ENCODE results near the gene GPRASP2. TPM values are rescaled to one million over a fixed set of nuclear protein-coding genes. Genes with fewer than 3 reads are reported as not detected.
"Not testable (repeated sequence)": the region's sequence is repeated elsewhere in the genome, so short reads cannot be mapped to it uniquely, and the experiment has no call there.

Gene GPRASP2
- polyA plus RNA-seq (2013, experiment 1 of 2; ENCODE audit: insufficient read length), result 9.3 TPM
- 10.4 TPM for polyA plus RNA-seq (2013, experiment 2 of 2; ENCODE audit: insufficient read length)

GRCh38 chrX:102712216-102712966 lies at the start of gene GPRASP2:
TSS of gene GPRASP2 (plus strand) at chrX:102712448. CDS start at chrX:102714870, 2,422 bp downstream.
- peak; percentile 34 for DNase-seq

DNA sequence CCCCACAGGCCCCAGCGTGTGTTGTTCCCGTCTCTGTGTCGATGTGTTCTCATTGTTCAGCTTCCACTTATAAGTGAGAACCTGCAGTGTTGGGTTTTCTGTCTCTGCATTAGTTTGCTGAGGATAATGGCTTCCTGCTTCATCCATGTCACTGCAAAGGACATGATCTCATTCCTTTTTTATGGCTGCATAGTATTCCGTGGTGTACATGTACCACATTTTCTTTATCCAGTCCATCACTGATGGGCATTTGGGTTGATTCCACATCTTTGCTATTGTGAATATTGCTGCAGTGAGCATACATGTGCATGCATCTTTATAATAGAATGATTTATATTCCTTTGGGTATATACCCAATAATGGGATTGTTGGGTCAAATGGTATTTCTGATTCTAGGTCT lies 48.4 kb upstream of the GPRASP2 start:
- DNase-seq, result not testable (repeated sequence)

DNA sequence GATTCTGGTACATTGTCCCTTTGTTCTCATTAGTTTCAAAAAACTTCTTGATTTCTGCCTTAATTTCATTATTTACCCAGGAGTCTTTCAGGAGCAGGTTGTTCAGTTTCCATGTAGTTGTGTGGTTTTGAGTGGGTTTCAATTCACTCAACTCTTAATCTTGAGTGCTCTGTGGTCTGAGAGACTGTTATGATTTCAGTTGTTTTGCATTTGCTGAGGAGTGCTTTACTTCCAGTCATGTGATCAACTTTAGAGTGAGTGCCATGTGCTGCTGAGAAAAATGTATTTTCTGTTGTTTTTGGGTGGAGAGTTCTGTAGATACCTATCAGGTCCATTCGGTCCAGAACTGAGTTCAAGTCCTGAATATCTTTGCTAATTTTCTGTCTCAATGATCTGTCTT lies 45.2 kb upstream of the GPRASP2 start:
- not testable (repeated sequence) for DNase-seq

DNA sequence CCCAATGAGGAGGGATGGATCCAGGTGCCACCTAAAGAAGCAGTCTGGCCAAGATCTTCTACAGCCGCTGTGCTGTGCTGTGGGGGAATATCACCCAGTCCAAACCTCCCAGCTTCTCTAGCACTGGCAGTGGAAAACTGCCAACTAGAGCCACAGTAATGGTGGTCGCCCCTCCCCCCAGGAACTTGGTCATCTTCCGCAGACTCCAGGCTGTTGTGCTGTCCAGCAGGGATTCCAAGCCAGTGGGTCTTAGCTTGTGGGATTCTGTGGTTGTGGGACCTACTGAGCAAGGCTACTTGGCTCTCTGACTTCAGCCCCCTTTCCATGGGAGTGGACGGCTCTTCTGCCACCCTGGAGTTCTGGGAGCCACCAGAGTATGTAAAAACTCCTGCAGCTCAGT lies 42.7 kb upstream of the GPRASP2 start:
- no peak for DNase-seq

DNA sequence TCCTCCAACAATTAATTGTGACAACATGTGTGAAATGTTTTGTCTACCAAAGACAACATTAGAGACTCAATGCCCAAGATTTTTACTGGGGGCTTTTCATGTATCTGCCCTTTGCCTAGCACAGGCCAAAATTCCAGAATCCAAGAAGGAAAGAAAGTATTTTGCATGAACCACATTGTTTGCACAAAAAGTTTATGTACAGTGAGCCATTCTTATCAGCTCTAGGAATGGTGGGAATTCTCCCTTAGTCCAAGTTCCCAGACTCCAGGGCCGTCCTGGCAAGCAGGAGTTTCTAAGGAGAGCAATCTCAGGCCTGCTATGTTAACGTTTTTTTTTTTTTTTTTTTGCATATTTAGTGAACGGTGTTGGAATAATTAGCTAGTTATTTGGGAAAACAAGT lies 39.4 kb upstream of the GPRASP2 start:
- DNase-seq, result peak; percentile 19

- DNase-seq, result not testable (repeated sequence)
These were observed 34.8 kb upstream of the GPRASP2 start for GRCh38 chrX:102677479-102677878.

GRCh38 chrX:102684772-102685520 lies 27.3 kb upstream of the GPRASP2 start:
- DNase-seq, result no peak

- DNase-seq, result no peak
These were observed 17.5 kb upstream of the GPRASP2 start for GRCh38 chrX:102694749-102695148.

GRCh38 chrX:102696306-102696705 lies 15.9 kb upstream of the GPRASP2 start:
- DNase-seq, result no peak

DNA sequence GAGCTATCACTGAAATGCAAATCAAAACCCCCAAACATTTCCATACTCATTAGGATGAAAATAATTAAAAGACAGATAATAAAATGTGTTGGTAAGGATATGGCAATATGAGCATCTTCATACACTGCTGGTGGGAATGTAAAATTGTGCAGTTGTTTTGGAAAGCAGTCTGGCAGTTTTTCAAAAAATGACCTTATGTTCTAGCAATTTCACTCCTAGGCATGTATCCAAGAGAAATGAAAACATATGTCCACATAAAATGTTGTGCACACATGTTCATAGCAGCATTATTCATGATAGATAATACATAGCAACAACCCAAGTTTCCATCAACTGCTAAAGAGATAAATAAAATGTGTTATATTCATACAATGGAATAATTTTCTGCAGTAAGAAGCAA lies 14.8 kb upstream of the GPRASP2 start:
- peak; percentile 46 for DNase-seq

- no peak for DNase-seq
These were observed 3.3 kb upstream of the GPRASP2 start for GRCh38 chrX:102708900-102709299.

- peak; percentile 3 for DNase-seq
These were observed 404 bp upstream of the GPRASP2 start for GRCh38 chrX:102711872-102712215.

GRCh38 chrX:102712981-102713625 lies 855 bp downstream of the GPRASP2 start:
- DNase-seq, result peak; percentile 43

DNA sequence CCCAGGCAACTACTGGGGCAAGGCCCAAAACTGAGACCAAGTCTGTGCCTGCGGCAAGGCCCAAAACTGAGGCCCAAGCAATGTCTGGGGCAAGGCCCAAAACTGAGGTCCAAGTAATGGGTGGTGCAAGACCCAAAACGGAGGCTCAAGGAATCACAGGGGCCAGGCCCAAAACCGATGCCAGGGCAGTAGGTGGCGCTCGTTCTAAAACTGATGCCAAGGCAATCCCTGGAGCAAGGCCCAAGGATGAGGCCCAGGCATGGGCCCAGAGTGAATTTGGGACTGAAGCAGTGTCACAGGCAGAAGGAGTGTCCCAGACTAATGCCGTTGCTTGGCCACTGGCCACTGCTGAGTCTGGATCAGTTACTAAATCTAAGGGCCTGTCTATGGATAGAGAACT lies 2.7 kb downstream of the GPRASP2 start:
- no peak for DNase-seq

- no peak for DNase-seq
These were observed 3.7 kb downstream of the GPRASP2 start for GRCh38 chrX:102715967-102716366.

- peak; percentile 74 for DNase-seq
These were observed 8.3 kb downstream of the GPRASP2 start, which contains the start of gene GPRASP3 for GRCh38 chrX:102720237-102721168. TSS of gene GPRASP3 (plus strand) at chrX:102720743. CDS start at chrX:102748996, 28,253 bp downstream.

DNA sequence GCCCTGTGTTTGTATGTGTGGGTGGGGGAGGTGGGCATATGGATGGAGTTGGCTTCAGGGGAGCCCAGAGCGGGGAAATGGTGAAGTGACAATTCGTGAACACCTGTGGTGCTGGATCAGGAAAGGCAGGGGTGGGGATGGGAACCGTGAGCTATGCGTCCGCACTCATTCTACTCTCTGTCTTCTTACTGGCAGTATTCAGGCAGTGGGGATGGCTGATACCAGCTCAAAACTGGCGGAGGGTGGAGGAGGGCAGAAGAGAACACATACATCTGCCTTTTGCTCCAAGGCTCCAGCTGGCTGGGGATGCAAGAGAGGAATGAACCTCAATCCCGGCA lies 8.9 kb downstream of the GPRASP2 start:
- DNase-seq, result not testable (repeated sequence)

DNA sequence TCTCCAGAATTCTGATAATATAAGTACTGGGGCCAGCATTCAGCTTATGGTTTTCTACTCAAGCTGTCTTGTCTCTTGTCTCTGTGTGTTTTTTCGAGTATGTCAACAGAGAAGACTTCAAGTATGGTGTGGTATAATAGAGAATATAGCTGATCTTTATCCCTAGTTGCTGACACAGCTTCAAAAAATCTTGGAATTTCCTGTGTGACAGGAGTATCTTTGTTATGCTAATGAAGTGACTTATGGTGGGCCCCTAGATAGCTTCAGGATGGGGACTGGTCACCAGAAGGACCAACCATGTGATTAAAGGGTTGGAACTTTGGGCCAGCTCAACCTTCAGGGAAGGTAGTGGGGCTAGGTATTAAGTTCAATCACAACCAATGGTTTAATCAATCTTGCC lies 11.2 kb downstream of the GPRASP2 start:
- DNase-seq, result no peak

- no peak for DNase-seq
These were observed 15.5 kb downstream of the GPRASP2 start for GRCh38 chrX:102727761-102728160.

DNA sequence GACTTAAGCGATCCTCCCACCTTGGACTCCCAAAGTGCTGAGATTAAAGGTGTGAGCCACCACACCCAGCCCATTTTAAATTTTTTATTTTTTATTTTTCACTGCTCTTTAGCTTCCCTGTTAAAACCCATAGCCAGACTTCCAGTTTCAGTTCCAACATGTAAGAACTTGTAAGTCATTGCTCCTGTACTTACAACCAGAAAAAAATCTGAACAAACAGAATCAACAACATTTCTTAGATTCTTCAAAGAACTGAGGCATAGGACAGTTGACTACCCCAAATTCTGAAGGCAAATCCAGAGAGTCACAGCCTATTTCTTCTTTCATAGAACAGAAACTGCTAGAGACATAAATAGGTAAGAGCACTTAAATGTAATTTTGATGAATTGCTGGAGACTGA lies 16.4 kb downstream of the GPRASP2 start:
- DNase-seq, result no peak

GRCh38 chrX:102739657-102740056 lies 27.4 kb downstream of the GPRASP2 start:
- DNase-seq, result no peak

DNA sequence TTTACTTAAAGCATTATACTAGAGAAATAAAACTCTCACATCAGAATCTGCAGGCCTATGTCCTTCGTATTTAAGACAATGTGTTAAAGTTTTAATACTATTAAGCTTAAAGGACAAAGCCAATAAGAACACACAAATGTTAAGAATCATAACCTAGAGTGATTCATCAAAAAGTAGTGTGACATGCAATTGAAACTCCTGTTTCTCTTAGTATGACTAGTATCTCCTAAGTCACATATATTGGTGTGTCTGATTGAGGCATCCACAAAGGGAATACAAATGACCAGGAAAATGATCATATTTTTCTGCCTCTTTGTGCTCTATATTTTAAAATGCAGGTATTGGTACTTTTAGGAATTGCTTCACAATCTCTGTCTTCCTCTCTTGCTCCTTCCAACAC lies 32.1 kb downstream of the GPRASP2 start:
- DNase-seq, result no peak

Measured in fibroblast of skin of abdomen (primary cell).